ENCODE data around the gene GABRA6. TPM values are rescaled to one million over a fixed set of nuclear protein-coding genes. Genes with fewer than 3 reads are reported as not detected.
A peak's percentile ranks its signal among the peaks of the same experiment; 100 is the strongest.

GABRA6 gene
- total and polyA plus RNA-seq, 5 donors from 2014 or later: not detected

GRCh38 chr5:161709239-161709638 is 23.7 kb downstream of the GABRA6 start:
- peaks cover 0 to 1% (median 0%) of the 10 kb centered on the region in 7 donors for H3K9me3 Mint-ChIP-seq
- no peaks in the 10 kb centered on the region for H3K27me3 ChIP-seq (ENCODE audit: control insufficient read depth, insufficient read depth, low read length)
- no peaks in the 10 kb centered on the region for H3K9me3 ChIP-seq (ENCODE audit: control insufficient read depth in 2 of 2, low read length in 2 of 2)
- no peak overlapping the region for H3K4me3 Mint-ChIP-seq
- H3K27ac ChIP-seq (ENCODE audit: insufficient read depth, low read length, poor library complexity, severe bottlenecking): no peak overlapping the region
- ATAC-seq (ENCODE audit: low read depth in 2 of 2) (no peak), DNase-seq (no peak)
- H3K36me3 ChIP-seq (ENCODE audit: control insufficient read depth, insufficient read depth, low read length): no peaks in the 10 kb centered on the region
- no peak overlapping the region for H3K4me3 ChIP-seq (ENCODE audit: low read depth, low read length)
- H3K27me3 Mint-ChIP-seq: no peaks in the 10 kb centered on the region
- H3K4me1 Mint-ChIP-seq: no peaks in the 10 kb centered on the region
- no peak overlapping the region for H3K27ac Mint-ChIP-seq
- H3K36me3 Mint-ChIP-seq: no peaks in the 10 kb centered on the region
- H3K4me1 ChIP-seq (ENCODE audit: control insufficient read depth, insufficient read depth, low read length, poor library complexity, severe bottlenecking): no peaks in the 10 kb centered on the region

- Histone ChIP-seq H3K27ac (ENCODE audit: insufficient read depth, low read length, poor library complexity, severe bottlenecking) (no peak overlapping the region), H3K27me3 (ENCODE audit: control insufficient read depth, insufficient read depth, low read length) (no peaks in the 10 kb centered on the region), H3K4me1 (ENCODE audit: control insufficient read depth, insufficient read depth, low read length, poor library complexity, severe bottlenecking) (no peaks in the 10 kb centered on the region), H3K36me3 (ENCODE audit: control insufficient read depth, insufficient read depth, low read length) (no peaks in the 10 kb centered on the region), H3K9me3 (ENCODE audit: control insufficient read depth in 2 of 2, low read length in 2 of 2) (no peaks in the 10 kb centered on the region), H3K4me3 (ENCODE audit: low read depth, low read length) (no peak overlapping the region)
- no peak for DNase-seq
- Mint-ChIP-seq H3K4me3 (no peak overlapping the region), H3K27ac (no peak overlapping the region), H3K27me3 (no peaks in the 10 kb centered on the region), H3K36me3 (no peaks in the 10 kb centered on the region), H3K4me1 (no peaks in the 10 kb centered on the region), H3K9me3 (peaks cover 0 to 2% (median 0%) of the 10 kb centered on the region in 7 donors)
- no peak for ATAC-seq (ENCODE audit: low read depth in 2 of 2)
These were observed 27.5 kb downstream of the GABRA6 start for GRCh38 chr5:161713042-161713441.

- no peaks in the 10 kb centered on the region for H3K27me3 ChIP-seq (ENCODE audit: control insufficient read depth, insufficient read depth, low read length)
- no peaks in the 10 kb centered on the region for H3K9me3 ChIP-seq (ENCODE audit: control insufficient read depth in 2 of 2, low read length in 2 of 2)
- H3K27ac Mint-ChIP-seq: no peak overlapping the region
- H3K27me3 Mint-ChIP-seq: no peaks in the 10 kb centered on the region
- H3K4me1 ChIP-seq (ENCODE audit: control insufficient read depth, insufficient read depth, low read length, poor library complexity, severe bottlenecking): no peaks in the 10 kb centered on the region
- H3K36me3 Mint-ChIP-seq: no peaks in the 10 kb centered on the region
- peaks cover 0 to 8% (median 0%) of the 10 kb centered on the region in 7 donors for H3K9me3 Mint-ChIP-seq
- H3K36me3 ChIP-seq (ENCODE audit: control insufficient read depth, insufficient read depth, low read length): no peaks in the 10 kb centered on the region
- DNase-seq: no peak
- no peak overlapping the region for H3K4me3 ChIP-seq (ENCODE audit: low read depth, low read length)
- ATAC-seq (ENCODE audit: low read depth in 2 of 2): no peak
- no peaks in the 10 kb centered on the region for H3K4me1 Mint-ChIP-seq
- no peak overlapping the region for H3K27ac ChIP-seq (ENCODE audit: insufficient read depth, low read length, poor library complexity, severe bottlenecking)
- H3K4me3 Mint-ChIP-seq: no peak overlapping the region
These were observed 33.6 kb downstream of the GABRA6 start for GRCh38 chr5:161719157-161719556.

- no peak for DNase-seq
- ATAC-seq (ENCODE audit: low read depth in 2 of 2): no peak
- no peak overlapping the region for H3K27ac Mint-ChIP-seq
- H3K27me3 ChIP-seq (ENCODE audit: control insufficient read depth, insufficient read depth, low read length): no peaks in the 10 kb centered on the region
- no peak overlapping the region for H3K4me3 ChIP-seq (ENCODE audit: low read depth, low read length)
- no peaks in the 10 kb centered on the region for H3K36me3 ChIP-seq (ENCODE audit: control insufficient read depth, insufficient read depth, low read length)
- no peaks in the 10 kb centered on the region for H3K4me1 Mint-ChIP-seq
- no peaks in the 10 kb centered on the region for H3K27me3 Mint-ChIP-seq
- H3K4me3 Mint-ChIP-seq: peak overlapping the region in 1 of 4 donors; percentile 68
- no peaks in the 10 kb centered on the region for H3K9me3 ChIP-seq (ENCODE audit: control insufficient read depth in 2 of 2, low read length in 2 of 2)
- no peaks in the 10 kb centered on the region for H3K36me3 Mint-ChIP-seq
- no peak overlapping the region for H3K27ac ChIP-seq (ENCODE audit: insufficient read depth, low read length, poor library complexity, severe bottlenecking)
- H3K4me1 ChIP-seq (ENCODE audit: control insufficient read depth, insufficient read depth, low read length, poor library complexity, severe bottlenecking): no peaks in the 10 kb centered on the region
- peaks cover 0 to 8% (median 0%) of the 10 kb centered on the region in 7 donors for H3K9me3 Mint-ChIP-seq
These were observed 34.9 kb downstream of the GABRA6 start for GRCh38 chr5:161720460-161720859.

GRCh38 chr5:161734741-161735140 is 49.2 kb downstream of the GABRA6 start:
- no peaks in the 10 kb centered on the region for H3K4me1 ChIP-seq (ENCODE audit: control insufficient read depth, insufficient read depth, low read length, poor library complexity, severe bottlenecking)
- no peak overlapping the region for H3K4me3 ChIP-seq (ENCODE audit: low read depth, low read length)
- no peaks in the 10 kb centered on the region for H3K27me3 ChIP-seq (ENCODE audit: control insufficient read depth, insufficient read depth, low read length)
- Mint-ChIP-seq H3K4me1 (no peaks in the 10 kb centered on the region), H3K4me3 (no peak overlapping the region), H3K27ac (no peak overlapping the region), H3K36me3 (no peaks in the 10 kb centered on the region), H3K27me3 (no peaks in the 10 kb centered on the region), H3K9me3 (peaks cover 0 to 13% (median 3%) of the 10 kb centered on the region in 7 donors)
- no peaks in the 10 kb centered on the region for H3K9me3 ChIP-seq (ENCODE audit: control insufficient read depth in 2 of 2, low read length in 2 of 2)
- no peaks in the 10 kb centered on the region for H3K36me3 ChIP-seq (ENCODE audit: control insufficient read depth, insufficient read depth, low read length)
- no peak overlapping the region for H3K27ac ChIP-seq (ENCODE audit: insufficient read depth, low read length, poor library complexity, severe bottlenecking)
- no peak for DNase-seq
- ATAC-seq (ENCODE audit: low read depth in 2 of 2): no peak

- no peaks in the 10 kb centered on the region for H3K4me1 ChIP-seq (ENCODE audit: control insufficient read depth, insufficient read depth, low read length, poor library complexity, severe bottlenecking)
- DNase-seq: no peak
These were observed 54.9 kb downstream of the GABRA6 start for GRCh38 chr5:161740433-161740832.

GRCh38 chr5:161744276-161744675 is 58.8 kb downstream of the GABRA6 start:
- H3K36me3 Mint-ChIP-seq: no peaks in the 10 kb centered on the region
- DNase-seq (no peak), ATAC-seq (ENCODE audit: low read depth in 2 of 2) (no peak)
- Histone ChIP-seq H3K4me3 (ENCODE audit: low read depth, low read length) (no peak overlapping the region), H3K36me3 (ENCODE audit: control insufficient read depth, insufficient read depth, low read length) (no peaks in the 10 kb centered on the region), H3K9me3 (ENCODE audit: control insufficient read depth in 2 of 2, low read length in 2 of 2) (peaks cover 0 to 9% of the 10 kb centered on the region in 2 experiments), H3K4me1 (ENCODE audit: control insufficient read depth, insufficient read depth, low read length, poor library complexity, severe bottlenecking) (no peaks in the 10 kb centered on the region), H3K27me3 (ENCODE audit: control insufficient read depth, insufficient read depth, low read length) (no peaks in the 10 kb centered on the region), H3K27ac (ENCODE audit: insufficient read depth, low read length, poor library complexity, severe bottlenecking) (no peak overlapping the region)
- H3K4me3 Mint-ChIP-seq: no peak overlapping the region
- H3K9me3 Mint-ChIP-seq: peaks cover 1 to 10% (median 4%) of the 10 kb centered on the region in 7 donors
- no peak overlapping the region for H3K27ac Mint-ChIP-seq
- H3K27me3 Mint-ChIP-seq: no peaks in the 10 kb centered on the region
- no peaks in the 10 kb centered on the region for H3K4me1 Mint-ChIP-seq

More at GRCh38 chr5:161740433-161740832, 54.9 kb downstream of the GABRA6 start:
- H3K27ac ChIP-seq (ENCODE audit: insufficient read depth, low read length, poor library complexity, severe bottlenecking): no peak overlapping the region
- Mint-ChIP-seq H3K36me3 (no peaks in the 10 kb centered on the region), H3K4me1 (no peaks in the 10 kb centered on the region), H3K4me3 (no peak overlapping the region), H3K9me3 (peaks cover 0 to 14% (median 3%) of the 10 kb centered on the region in 7 donors), H3K27me3 (no peaks in the 10 kb centered on the region), H3K27ac (no peak overlapping the region)
- ATAC-seq (ENCODE audit: low read depth in 2 of 2): no peak
- H3K36me3 ChIP-seq (ENCODE audit: control insufficient read depth, insufficient read depth, low read length): no peaks in the 10 kb centered on the region
- no peak overlapping the region for H3K4me3 ChIP-seq (ENCODE audit: low read depth, low read length)
- H3K9me3 ChIP-seq (ENCODE audit: control insufficient read depth in 2 of 2, low read length in 2 of 2): peaks cover 0 to 9% of the 10 kb centered on the region in 2 experiments
- no peaks in the 10 kb centered on the region for H3K27me3 ChIP-seq (ENCODE audit: control insufficient read depth, insufficient read depth, low read length)

- H3K36me3 Mint-ChIP-seq: no peaks in the 10 kb centered on the region
These were observed 59.9 kb downstream of the GABRA6 start for GRCh38 chr5:161745392-161745791.

More at GRCh38 chr5:161745392-161745791, 59.9 kb downstream of the GABRA6 start:
- no peak overlapping the region for H3K4me3 Mint-ChIP-seq
- H3K9me3 ChIP-seq (ENCODE audit: control insufficient read depth in 2 of 2, low read length in 2 of 2): peaks cover 0 to 9% of the 10 kb centered on the region in 2 experiments
- no peak overlapping the region for H3K4me3 ChIP-seq (ENCODE audit: low read depth, low read length)
- DNase-seq: no peak
- no peak for ATAC-seq (ENCODE audit: low read depth in 2 of 2)
- H3K27ac ChIP-seq (ENCODE audit: insufficient read depth, low read length, poor library complexity, severe bottlenecking): no peak overlapping the region
- peak overlapping the region in 1 of 3 donors; percentile 48 for H3K27ac Mint-ChIP-seq
- H3K4me1 Mint-ChIP-seq: no peaks in the 10 kb centered on the region
- H3K4me1 ChIP-seq (ENCODE audit: control insufficient read depth, insufficient read depth, low read length, poor library complexity, severe bottlenecking): no peaks in the 10 kb centered on the region
- no peaks in the 10 kb centered on the region for H3K27me3 ChIP-seq (ENCODE audit: control insufficient read depth, insufficient read depth, low read length)
- H3K27me3 Mint-ChIP-seq: no peaks in the 10 kb centered on the region
- H3K9me3 Mint-ChIP-seq: peaks cover 0 to 10% (median 3%) of the 10 kb centered on the region in 7 donors
- H3K36me3 ChIP-seq (ENCODE audit: control insufficient read depth, insufficient read depth, low read length): no peaks in the 10 kb centered on the region
